ENCODE results near the gene SHF.
"Not testable (repeated sequence)": the region's sequence is repeated elsewhere in the genome, so short reads cannot be mapped to it uniquely, and the experiment has no call there.

The SHF gene

GRCh38 chr15:45187894-45188830 lies at the start of gene SHF:
SHF (minus strand) TSS chr15:45187966; CDS start chr15:45187951, 15 bp downstream.
- DNase-seq = no peak

DNA sequence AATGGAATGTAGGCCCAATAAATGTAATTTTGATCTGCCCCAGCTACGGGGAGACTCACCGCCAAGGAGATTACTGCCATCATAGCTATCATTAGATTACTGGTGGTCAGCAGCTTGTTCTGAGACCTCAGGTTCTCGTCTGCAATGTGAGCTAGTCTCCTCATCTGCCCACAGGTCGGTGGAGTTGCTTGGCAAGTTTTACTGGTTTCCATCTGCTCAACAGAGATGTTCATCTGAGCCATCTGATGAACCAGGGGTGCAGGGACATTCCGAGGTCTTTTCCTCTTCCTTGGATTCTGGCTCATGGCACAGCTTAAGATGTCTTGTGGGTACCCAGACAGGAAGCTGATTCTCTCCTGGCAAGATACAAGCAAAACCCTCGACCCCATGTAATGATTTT lies 49.0 kb upstream of the SHF start:
- not testable (repeated sequence) for DNase-seq

GRCh38 chr15:45234562-45235235 lies 46.9 kb upstream of the SHF start:
- no peak for DNase-seq

- DNase-seq = no peak
These were observed 44.2 kb upstream of the SHF start for GRCh38 chr15:45231864-45232562.

GRCh38 chr15:45231132-45231531 lies 43.4 kb upstream of the SHF start:
- DNase-seq = no peak

DNA sequence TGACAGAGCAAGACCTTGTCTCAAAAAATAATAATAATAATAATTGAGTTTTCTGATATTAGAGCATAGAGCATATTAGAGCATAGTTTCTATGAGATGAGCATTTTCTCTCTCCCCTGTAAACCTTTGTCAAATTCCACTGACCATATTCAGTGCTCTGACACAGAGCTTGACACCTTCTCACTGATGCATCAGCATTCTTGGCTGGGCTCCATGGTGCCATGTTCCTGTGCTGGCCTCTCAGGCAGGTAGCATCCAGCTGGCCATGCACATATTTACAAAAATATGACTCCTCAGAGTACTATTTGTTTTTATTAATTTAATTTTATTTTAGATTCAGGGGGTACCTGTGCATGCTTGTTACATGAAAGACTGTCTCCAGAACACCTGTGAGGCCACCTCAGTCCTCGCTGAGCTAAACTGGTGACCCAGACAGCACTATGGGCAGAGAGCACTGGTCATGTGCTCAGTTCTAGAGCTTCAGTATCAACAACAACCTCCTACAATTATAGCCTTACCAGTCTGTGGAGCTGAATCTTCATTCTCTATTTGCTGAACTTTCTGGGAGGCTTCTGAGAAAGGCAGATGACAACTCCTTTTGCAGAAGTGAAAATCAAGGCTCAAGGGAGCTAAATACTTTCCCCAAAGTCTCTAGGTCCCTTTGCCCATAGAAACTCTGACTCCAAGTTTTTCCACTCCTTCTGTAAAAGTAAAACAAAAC lies 42.6 kb upstream of the SHF start:
- peak; percentile 54 for DNase-seq

DNA sequence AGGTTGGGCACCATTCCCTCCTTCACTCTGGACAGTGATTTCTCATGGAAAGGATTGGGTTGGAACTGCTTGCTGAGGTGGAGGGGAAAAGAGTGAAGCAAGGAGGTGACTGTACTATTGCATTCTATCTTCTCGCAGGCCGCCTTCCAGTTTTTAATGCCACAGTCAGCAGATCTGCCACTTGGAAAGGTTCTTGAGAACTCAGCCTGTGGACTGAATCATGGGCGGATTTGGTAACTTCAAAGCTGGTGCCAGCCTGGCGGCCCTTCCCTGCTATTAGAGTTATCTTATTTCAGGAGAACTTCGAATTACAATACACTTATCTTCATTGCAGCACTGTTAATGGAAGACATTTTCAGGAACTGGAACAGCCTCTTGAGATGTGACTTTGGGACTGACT lies 41.2 kb upstream of the SHF start:
- no peak for DNase-seq

DNA sequence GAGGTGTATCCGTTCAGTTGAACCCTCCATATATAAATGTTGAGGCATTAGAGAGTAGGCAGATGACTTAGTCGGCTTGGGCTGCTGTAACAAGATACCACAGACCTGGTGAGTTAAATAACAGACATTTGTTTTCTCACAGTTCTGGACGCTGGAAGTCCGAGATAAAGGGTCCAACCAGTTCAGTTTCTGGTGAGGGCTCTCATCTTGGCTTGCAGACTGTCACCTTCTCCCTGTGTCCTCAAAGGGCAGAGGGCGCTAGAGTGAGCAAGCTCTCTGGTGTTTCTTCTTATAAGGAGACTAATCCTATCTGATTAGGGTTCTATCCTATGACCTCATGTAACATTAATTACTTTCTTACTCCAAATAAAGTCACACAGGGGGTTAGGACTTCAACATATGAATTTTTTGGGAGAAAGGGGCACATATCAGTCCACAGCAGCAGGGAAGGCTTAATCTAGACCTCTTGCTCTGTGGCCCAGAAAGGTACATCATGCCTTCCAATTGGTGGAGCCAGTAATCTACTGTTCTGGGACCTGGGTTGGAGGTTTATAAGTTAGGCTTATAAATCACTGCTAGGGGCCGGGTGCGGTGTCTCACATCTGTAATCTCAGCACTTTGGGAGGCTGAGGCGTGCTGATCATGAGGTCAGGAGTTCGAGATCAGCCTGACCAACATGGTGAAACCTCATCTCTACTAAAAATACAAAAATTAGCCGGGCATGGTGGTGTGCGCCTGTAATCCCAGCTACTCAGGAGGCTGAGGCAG lies 37.9 kb upstream of the SHF start:
- DNase-seq = no peak

- DNase-seq = no peak
These were observed 37.0 kb upstream of the SHF start for GRCh38 chr15:45224621-45225217.

DNA sequence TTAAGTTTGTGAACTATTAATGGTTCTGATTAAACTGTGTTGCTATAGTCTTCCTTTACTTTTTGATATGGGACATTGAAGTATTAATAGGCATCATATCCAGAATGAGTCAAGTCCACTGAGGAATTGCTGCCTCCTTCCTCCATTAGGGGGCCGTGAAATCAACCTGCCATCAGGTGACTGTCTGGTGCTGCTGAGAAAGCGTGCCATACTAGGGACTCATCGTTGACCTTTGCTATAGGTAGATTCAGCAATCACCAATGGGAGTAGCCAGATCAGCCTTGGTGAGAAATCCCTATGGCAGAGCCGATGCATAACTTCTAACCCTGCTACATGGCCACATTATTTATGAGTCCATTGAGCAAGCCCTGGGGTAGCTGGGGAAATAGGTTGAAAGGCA lies 34.2 kb upstream of the SHF start:
- DNase-seq = no peak

DNA sequence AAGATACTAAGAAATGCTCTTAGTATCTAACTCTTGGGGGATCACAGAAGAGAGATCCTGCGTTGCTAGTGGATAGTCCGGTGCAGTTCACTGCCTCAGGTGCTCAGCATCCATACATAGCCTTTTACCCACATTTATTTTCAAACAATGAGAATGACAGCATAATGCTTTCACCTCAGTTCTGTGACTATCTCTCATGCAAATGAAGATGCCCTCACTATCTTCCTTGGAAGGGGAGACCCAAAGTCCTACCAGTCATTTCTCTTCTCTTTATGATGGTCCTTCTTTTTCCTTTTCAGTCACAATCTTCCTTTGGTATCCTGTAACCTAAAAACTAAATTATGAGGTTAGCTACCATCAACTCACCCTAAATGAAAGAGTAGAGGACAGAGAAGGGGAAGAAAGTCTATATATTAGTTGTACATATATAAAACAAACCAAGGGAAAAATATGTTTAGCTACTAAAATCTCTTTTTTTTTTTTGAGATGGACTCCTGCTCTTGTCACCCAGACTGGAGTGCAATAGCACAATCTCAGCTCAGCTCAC lies 33.4 kb upstream of the SHF start:
- no peak for DNase-seq

GRCh38 chr15:45212493-45212892 lies 24.7 kb upstream of the SHF start:
- DNase-seq = no peak

DNA sequence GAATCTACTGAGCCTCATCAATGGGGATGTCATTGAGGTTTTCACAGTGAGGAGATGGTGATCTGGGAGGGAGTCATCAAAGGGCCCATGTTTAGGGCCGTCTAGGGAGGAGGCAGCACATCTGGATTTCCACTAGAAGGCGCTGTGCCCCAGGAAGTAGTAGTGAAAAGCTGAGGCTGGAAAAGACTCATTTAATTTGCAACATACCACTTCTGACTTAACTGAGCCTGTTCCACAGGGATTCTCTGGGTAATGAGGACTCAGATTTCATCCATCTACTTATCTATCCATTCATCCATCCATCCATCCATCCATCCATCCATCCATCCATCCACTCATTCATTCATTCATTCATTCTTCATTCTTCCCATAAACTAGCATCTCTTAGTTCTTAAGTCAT lies 17.4 kb upstream of the SHF start:
- peak; percentile 65 for DNase-seq

GRCh38 chr15:45203182-45203581 lies 15.4 kb upstream of the SHF start:
- DNase-seq = peak; percentile 70

DNA sequence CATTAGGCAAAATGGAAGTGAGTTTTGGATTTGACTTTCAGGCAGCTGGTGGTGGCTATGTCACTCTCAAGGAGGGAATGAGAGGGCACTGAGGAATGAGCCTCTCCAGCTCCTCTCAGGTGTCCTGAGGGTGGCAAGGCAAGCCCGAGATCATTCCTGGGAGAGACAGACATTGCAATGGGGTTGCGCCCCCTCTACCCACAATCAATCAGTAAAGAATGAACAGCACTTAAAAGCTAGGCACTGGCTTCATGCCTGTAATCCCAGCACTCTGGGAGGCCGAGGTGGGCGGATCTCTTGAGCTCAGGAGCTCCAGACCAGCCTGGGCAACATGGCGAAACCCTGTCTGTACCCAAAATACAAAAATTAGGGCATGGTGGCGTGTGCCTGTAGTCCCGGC lies 14.1 kb upstream of the SHF start:
- DNase-seq = no peak

- DNase-seq = no peak
These were observed 13.7 kb upstream of the SHF start for GRCh38 chr15:45201557-45201859.

GRCh38 chr15:45200799-45201556 lies 13.2 kb upstream of the SHF start:
- DNase-seq = peak; percentile 83

GRCh38 chr15:45200001-45200798 lies 12.4 kb upstream of the SHF start:
- peak; percentile 96 for DNase-seq

- no peak for DNase-seq
These were observed 11.5 kb upstream of the SHF start for GRCh38 chr15:45199136-45199810.

All from MV-4-11 (cell line).